BJ (cell line): Measurements from ENCODE around the gene CDK19. TPM values are rescaled to one million over a fixed set of nuclear protein-coding genes. Genes with fewer than 3 reads are reported as not detected.

Source experiments
- CTCF ChIA-PET: fragments of 350-600 bp; formaldehyde crosslinking; extraction: SDS; loops from one replicate; lab custom pipeline; 2021; ENCODE audit warnings: antibody characterized with exemption, inconsistent platforms; lab: Yijun Ruan, JAX
- POLR2A ChIA-PET: fragments of 300-600 bp; sonication (Branson Sonifier 250); formaldehyde crosslinking; extraction: SDS; loops from one replicate; lab custom pipeline; 2021; ENCODE audit warnings: antibody characterized with exemption; lab: Charles Lee
- DNase-seq: peaks from one replicate; pipeline ENCODE4 v3.0.0-alpha.2; 2011; ENCODE audit warnings: low read depth
- H3K27me3 ChIP-seq: 2 replicates; pipeline ENCODE4 v1.6.0; 2011; ENCODE audit warnings: low read length; ENCODE audit not compliant: control insufficient read depth, insufficient read depth
- H3K36me3 ChIP-seq: 2 replicates; pipeline ENCODE4 v1.5.1; 2011; ENCODE audit warnings: low read length; ENCODE audit not compliant: control insufficient read depth, insufficient read depth
- H3K4me3 ChIP-seq: 2 replicates; pipeline ENCODE4 v1.5.1; 2011; ENCODE audit warnings: low read depth, mild to moderate bottlenecking, control low read depth, low read length
- CTCF ChIP-seq: IDR thresholded peaks from 2 replicates; pipeline ENCODE4 v1.5.1; 2011; ENCODE audit warnings: low read depth, mild to moderate bottlenecking, control low read depth, inconsistent platforms, low read length, moderate library complexity; ENCODE audit not compliant: insufficient read depth
- polyA plus RNA-seq: library from polyadenylated mRNA; depleted of rRNA; stranded (reverse); fragments of >200 nt; gene quantifications from 2 replicates; pipeline ENCODE4 v1.2.3, GENCODE V29; 2011; rRNA removed
- small RNA-seq: library from RNA; depleted of rRNA; stranded (forward); fragments of <200 nt; gene quantifications from one replicate; pipeline ENCODE3, GENCODE V24; 2012; ENCODE audit warnings: low replicate concordance, low read depth; ENCODE audit not compliant: insufficient read length

The CDK19 gene
- polyA plus RNA-seq, 1 experiment: 11.5 TPM

- Histone ChIP-seq H3K27me3 (no peaks in the 10 kb centered on the region), H3K36me3 (no peaks in the 10 kb centered on the region), H3K4me3 (no peak overlapping the region)
- ChIA-PET POLR2A (no interaction called here), CTCF (interaction anchor here (1.0 to 1.5 kb wide), 2 partner anchors 11 to 15 kb away, joined by 3 read pairs; no protein-coding TSS in a partner anchor)
- no peak for DNase-seq
- no peak for TF ChIP-seq CTCF
Measured at GRCh38 chr6:110562316-110562915, 252.9 kb downstream of the CDK19 start.

DNA sequence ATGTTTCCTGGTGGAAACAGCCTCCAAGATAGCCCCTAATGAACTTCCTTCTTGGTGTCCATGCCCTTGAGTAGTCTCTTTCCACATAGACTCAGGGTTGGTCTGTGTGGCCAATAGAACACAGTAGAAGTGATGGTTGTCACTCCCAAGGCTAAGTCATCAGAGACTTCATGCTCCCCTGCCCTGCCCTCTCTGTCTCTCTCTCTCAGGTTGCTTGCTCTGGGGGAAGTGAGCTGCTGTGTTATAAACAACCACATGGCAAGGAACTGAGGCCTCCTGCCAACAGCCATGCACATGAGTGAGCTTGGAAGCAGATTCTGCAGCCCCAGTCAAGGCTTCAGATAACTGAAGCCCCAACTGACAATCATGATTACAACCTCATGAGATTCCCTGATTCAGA, 253.6 kb downstream of the CDK19 start:
- POLR2A ChIA-PET: no interaction called here
- H3K36me3 ChIP-seq: no peaks in the 10 kb centered on the region
- no peak overlapping the region for H3K4me3 ChIP-seq
- H3K27me3 ChIP-seq: no peaks in the 10 kb centered on the region
- TF ChIP-seq CTCF: no peak
- DNase-seq: no peak
- CTCF ChIA-PET: interaction anchor here (1.5 kb wide), 1 partner anchor 14 kb away, joined by 3 read pairs; no protein-coding TSS in a partner anchor

- ChIA-PET CTCF (no interaction called here), POLR2A (no interaction called here)
- no peak for DNase-seq
- TF ChIP-seq CTCF: no peak
- Histone ChIP-seq H3K27me3 (no peaks in the 10 kb centered on the region), H3K36me3 (no peaks in the 10 kb centered on the region), H3K4me3 (no peak overlapping the region)
Measured at GRCh38 chr6:110561008-110561396, 254.3 kb downstream of the CDK19 start.

DNA sequence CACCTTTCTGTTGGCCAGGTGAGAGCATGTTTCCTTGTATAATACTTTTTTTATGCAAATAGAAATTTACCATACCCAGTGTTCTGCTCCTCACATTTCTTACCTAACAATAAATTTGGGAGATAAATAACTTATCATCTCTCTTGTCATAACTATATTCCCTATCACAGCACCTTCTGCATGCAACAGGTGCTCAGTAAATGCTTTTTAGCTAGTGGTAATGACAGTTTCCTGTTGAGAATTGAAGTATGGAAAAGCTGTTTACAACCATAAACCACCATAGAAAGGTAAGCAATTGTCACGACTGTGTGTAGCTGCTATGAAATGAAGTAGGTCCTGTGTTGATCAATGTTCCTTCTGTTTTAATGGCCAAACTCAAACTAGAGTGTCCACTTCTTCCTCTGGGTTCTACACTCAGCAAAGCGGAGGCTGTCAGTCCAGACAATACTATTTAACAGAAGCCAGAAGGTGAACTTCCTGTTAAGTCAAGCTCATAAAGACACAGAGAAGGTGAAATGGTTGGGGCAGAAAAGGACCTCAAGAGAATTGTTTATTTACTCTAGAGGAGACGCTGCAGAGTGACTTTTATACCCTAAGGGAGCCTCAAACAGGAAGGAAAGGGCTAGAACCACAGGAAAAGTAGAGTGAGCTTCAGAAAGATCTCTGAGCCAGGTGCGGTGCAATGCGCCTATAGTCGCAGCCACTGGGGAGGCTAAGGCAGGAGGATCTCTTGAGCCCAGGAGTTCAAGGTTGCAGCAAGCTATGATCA, 254.8 kb downstream of the CDK19 start:
- H3K36me3 ChIP-seq: no peaks in the 10 kb centered on the region
- TF ChIP-seq CTCF: no peak
- POLR2A ChIA-PET: no interaction called here
- H3K27me3 ChIP-seq: no peaks in the 10 kb centered on the region
- DNase-seq: no peak
- CTCF ChIA-PET: no interaction called here
- H3K4me3 ChIP-seq: no peak overlapping the region

Small RNA genes within 50 kb of the gene (small RNA-seq; reads per million reads assigned to genes)
- gene RNU6-1115P: not detected
- not detected for gene RNU6-957P
- gene SNORA40C: not detected

Other genes with a start within 250 kb of the CDK19 start
- gene AMD1, start 59.3 kb upstream of the CDK19 start, polyA plus RNA-seq: 25.9 and 52.7 TPM in 2 replicates
- gene GTF3C6, start 143.2 kb upstream of the CDK19 start, polyA plus RNA-seq: 9.1 and 32.4 TPM in 2 replicates
- gene RPF2, start 166.6 kb upstream of the CDK19 start, polyA plus RNA-seq: 7.8 and 21.2 TPM in 2 replicates